Measurements from ENCODE around the gene DNAH14. TPM values are rescaled to one million over a fixed set of nuclear protein-coding genes. Genes with fewer than 3 reads are reported as not detected.

The DNAH14 gene
- total and polyA plus RNA-seq, 2 of the 13 experiments (the other 11 are each of a cell fraction or from before 2014, with no cell fraction given) = 4.5 to 27.5 TPM

DNA sequence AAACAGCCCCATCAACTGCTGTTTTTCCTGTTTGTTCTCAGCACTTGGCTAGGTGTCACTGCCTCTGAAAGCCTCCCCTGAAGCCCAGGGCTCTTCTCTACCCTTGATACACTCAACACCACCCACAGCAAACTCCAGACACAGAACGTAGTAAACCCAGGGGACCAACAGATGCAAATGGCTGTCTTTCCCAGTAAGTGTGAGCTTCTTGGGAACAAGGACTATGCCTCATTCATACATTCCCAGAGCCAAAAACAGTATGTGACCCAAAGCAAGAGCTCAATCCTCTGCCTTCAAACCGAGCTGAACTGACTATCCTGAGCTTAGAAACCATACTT lies 494.0 kb downstream of the DNAH14 start:
- Histone ChIP-seq H3K27ac (ENCODE audit: extremely low read length, insufficient read depth, low read length) (no peak overlapping the region), H3K4me3 (replicated peaks in 1 of 3; ENCODE audit: insufficient read depth in 1 of 3, low read depth in 2 of 3, low read length in 3 of 3) (no peak overlapping the region), H3K9me3 (ENCODE audit: low read length) (no peaks in the 10 kb centered on the region), H4K20me1 (ENCODE audit: insufficient read depth, low read length) (peaks cover 17% of the 10 kb centered on the region), H3K9ac (ENCODE audit: insufficient read depth, low read depth, low read length) (no peak overlapping the region), H3K4me1 (ENCODE audit: insufficient read depth, low read length) (peaks cover 43% of the 10 kb centered on the region), H2AFZ (ENCODE audit: low read length) (no peak overlapping the region), H3K36me3 (replicated peaks in 1 of 2; ENCODE audit: control insufficient read depth in 1 of 2, insufficient read depth in 2 of 2, low read length in 2 of 2) (peaks cover 3 to 42% of the 10 kb centered on the region in 2 experiments; a peak in 3 of 5 replicates), H3K27me3 (ENCODE audit: control insufficient read depth in 1 of 2, insufficient read depth in 2 of 2, low read length in 2 of 2) (no peaks in the 10 kb centered on the region; a peak in 1 of 5 replicates), H3K4me2 (ENCODE audit: low read depth, low read length) (0 out of 2 replicates have a peak overlapping the region, but pooled peaks have one; percentile 20), H3K79me2 (ENCODE audit: insufficient read depth, low read length) (peaks cover 69% of the 10 kb centered on the region)
- ChIA-PET CTCF (ENCODE audit: low intra/inter-chr PET ratio, low total read pairs) (no interaction called here), POLR2A (interaction anchor here (1.3 kb wide), 1 partner anchor 10 kb away, joined by 4 read pairs; no protein-coding TSS in a partner anchor)
- in situ Hi-C loops (cut with HindIII; ENCODE audit: extremely low pct_ligation_motif_present, low pct_unique_long_range_greater_than_20kb) (no loop called here), intact Hi-C loops (cut with micrococcal nuclease; ENCODE audit: unreplicated experiment) (no loop called here)
- FAIRE-seq (no peak), DNase-seq (ENCODE audit: low spot score) (no peak), ATAC-seq (no peak)
- no TSS peak for BruUV-seq (replicated peaks)
- 94% methylated on average over 2 of the region's 2 CpGs for WGBS (ENCODE audit: low lambda C conversion rate)
- no peak for TF ChIP-seq ZNF317 (CRISPR knock-in tag; IDR thresholded peaks at IDR 0.05)

DNA sequence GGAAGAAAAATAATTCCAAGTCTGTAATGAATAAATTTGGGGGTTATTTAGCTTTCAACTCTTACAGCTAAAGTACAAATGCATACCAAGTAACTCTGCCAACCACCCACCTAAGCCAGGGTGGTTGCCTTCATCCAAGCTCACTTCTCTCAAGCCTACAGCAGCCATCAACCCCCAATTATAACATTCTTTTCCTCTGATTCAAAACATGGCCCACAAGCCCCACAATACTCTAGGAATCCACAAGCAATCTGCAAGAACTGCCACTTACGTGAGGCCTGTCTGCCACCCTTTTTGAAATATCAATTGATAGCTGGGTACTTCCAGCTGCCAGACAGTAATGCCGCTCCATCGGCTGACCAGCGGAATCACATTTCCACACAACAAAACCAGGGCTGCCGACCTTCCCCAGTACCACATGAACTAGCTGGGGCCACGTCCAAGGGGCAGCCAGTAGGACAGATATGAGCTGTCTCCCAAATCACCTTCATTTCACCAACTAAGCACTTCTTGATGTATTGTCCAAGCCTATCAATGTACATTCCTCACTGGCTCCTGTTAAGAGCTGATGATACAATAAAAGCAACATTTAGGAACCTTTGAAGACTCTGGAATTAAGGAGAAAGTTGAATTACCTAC lies 495.2 kb downstream of the DNAH14 start:
- peaks cover 52% of the 10 kb centered on the region for H3K4me1 ChIP-seq (ENCODE audit: insufficient read depth, low read length)
- H3K27me3 ChIP-seq (ENCODE audit: control insufficient read depth in 1 of 2, insufficient read depth in 2 of 2, low read length in 2 of 2) = no peaks in the 10 kb centered on the region; a peak in 1 of 5 replicates
- peaks cover 69% of the 10 kb centered on the region for H3K79me2 ChIP-seq (ENCODE audit: insufficient read depth, low read length)
- WGBS (ENCODE audit: low lambda C conversion rate) = 73% methylated on average over 5 of the region's 6 CpGs
- peaks cover 0 to 30% of the 10 kb centered on the region in 2 experiments; a peak in 2 of 5 replicates for H3K36me3 ChIP-seq (replicated peaks in 1 of 2; ENCODE audit: control insufficient read depth in 1 of 2, insufficient read depth in 2 of 2, low read length in 2 of 2)
- intact Hi-C loops (cut with micrococcal nuclease; ENCODE audit: unreplicated experiment) (no loop called here), in situ Hi-C loops (cut with HindIII; ENCODE audit: extremely low pct_ligation_motif_present, low pct_unique_long_range_greater_than_20kb) (no loop called here)
- peak overlapping the region in 1 of 3 experiments; percentile 95; a peak in 1 of 6 replicates for H3K4me3 ChIP-seq (replicated peaks in 1 of 3; ENCODE audit: insufficient read depth in 1 of 3, low read depth in 2 of 3, low read length in 3 of 3)
- no peak overlapping the region for H2AFZ ChIP-seq (ENCODE audit: low read length)
- ATAC-seq = no peak
- FAIRE-seq = no peak
- CTCF ChIA-PET (ENCODE audit: low intra/inter-chr PET ratio, low total read pairs) = no interaction called here
- POLR2A ChIA-PET = interaction anchor here (1.0 to 1.3 kb wide), 2 partner anchors 12 to 638 kb away, joined by 3 to 4 read pairs; partner anchors contain the start of gene H3-3A
- peak overlapping the region; percentile 92 for H3K4me2 ChIP-seq (ENCODE audit: low read depth, low read length)
- no TSS peak for BruUV-seq (replicated peaks)
- H3K9me3 ChIP-seq (ENCODE audit: low read length) = no peaks in the 10 kb centered on the region
- peaks cover 17% of the 10 kb centered on the region for H4K20me1 ChIP-seq (ENCODE audit: insufficient read depth, low read length)
- DNase-seq (ENCODE audit: low spot score) = no peak
- no peak overlapping the region for H3K27ac ChIP-seq (ENCODE audit: extremely low read length, insufficient read depth, low read length)
- H3K9ac ChIP-seq (ENCODE audit: insufficient read depth, low read depth, low read length) = no peak overlapping the region; the same call in 1 of the 2 replicates
- TF ChIP-seq ZNF207 (IDR thresholded peaks at IDR 0.05; ENCODE audit: borderline replicate concordance) = no peak
- TF ChIP-seq POGZ (CRISPR knock-in tag; IDR thresholded peaks at IDR 0.05) = no peak
- TF ChIP-seq ZNF619 (CRISPR knock-in tag; IDR thresholded peaks at IDR 0.05) = no peak
- TF ChIP-seq CHD4 (IDR thresholded peaks at IDR 0.05; ENCODE audit: borderline replicate concordance, low read length) = no peak
- TF ChIP-seq, protein P1, sequence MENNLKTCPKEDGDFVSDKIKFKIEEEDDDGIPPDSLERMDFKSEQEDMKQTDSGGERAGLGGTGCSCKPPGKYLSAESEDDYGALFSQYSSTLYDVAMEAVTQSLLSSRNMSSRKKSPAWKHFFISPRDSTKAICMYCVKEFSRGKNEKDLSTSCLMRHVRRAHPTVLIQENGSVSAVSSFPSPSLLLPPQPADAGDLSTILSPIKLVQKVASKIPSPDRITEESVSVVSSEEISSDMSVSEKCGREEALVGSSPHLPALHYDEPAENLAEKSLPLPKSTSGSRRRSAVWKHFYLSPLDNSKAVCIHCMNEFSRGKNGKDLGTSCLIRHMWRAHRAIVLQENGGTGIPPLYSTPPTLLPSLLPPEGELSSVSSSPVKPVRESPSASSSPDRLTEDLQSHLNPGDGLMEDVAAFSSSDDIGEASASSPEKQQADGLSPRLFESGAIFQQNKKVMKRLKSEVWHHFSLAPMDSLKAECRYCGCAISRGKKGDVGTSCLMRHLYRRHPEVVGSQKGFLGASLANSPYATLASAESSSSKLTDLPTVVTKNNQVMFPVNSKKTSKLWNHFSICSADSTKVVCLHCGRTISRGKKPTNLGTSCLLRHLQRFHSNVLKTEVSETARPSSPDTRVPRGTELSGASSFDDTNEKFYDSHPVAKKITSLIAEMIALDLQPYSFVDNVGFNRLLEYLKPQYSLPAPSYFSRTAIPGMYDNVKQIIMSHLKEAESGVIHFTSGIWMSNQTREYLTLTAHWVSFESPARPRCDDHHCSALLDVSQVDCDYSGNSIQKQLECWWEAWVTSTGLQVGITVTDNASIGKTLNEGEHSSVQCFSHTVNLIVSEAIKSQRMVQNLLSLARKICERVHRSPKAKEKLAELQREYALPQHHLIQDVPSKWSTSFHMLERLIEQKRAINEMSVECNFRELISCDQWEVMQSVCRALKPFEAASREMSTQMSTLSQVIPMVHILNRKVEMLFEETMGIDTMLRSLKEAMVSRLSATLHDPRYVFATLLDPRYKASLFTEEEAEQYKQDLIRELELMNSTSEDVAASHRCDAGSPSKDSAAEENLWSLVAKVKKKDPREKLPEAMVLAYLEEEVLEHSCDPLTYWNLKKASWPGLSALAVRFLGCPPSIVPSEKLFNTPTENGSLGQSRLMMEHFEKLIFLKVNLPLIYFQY (CRISPR knock-in tag; IDR thresholded peaks at IDR 0.05; ENCODE audit: borderline replicate concordance) = no peak
- no peak for TF ChIP-seq ZNF720 (CRISPR knock-in tag; IDR thresholded peaks at IDR 0.05)
- TF ChIP-seq, protein P2, sequence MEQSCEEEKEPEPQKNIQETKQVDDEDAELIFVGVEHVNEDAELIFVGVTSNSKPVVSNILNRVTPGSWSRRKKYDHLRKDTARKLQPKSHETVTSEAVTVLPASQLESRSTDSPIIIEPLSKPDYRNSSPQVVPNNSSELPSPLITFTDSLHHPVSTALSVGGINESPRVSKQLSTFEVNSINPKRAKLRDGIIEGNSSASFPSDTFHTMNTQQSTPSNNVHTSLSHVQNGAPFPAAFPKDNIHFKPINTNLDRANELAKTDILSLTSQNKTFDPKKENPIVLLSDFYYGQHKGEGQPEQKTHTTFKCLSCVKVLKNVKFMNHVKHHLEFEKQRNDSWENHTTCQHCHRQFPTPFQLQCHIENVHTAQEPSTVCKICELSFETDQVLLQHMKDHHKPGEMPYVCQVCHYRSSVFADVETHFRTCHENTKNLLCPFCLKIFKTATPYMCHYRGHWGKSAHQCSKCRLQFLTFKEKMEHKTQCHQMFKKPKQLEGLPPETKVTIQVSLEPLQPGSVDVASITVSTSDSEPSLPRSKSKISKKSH (CRISPR knock-in tag; IDR thresholded peaks at IDR 0.05; ENCODE audit: borderline replicate concordance) = no peak
- TF ChIP-seq SIX1 (CRISPR knock-in tag; IDR thresholded peaks at IDR 0.05; ENCODE audit: borderline replicate concordance) = no peak
- no peak for TF ChIP-seq POLR2G (IDR thresholded peaks at IDR 0.05; ENCODE audit: low read depth, low read length)
- TF ChIP-seq, protein P3, sequence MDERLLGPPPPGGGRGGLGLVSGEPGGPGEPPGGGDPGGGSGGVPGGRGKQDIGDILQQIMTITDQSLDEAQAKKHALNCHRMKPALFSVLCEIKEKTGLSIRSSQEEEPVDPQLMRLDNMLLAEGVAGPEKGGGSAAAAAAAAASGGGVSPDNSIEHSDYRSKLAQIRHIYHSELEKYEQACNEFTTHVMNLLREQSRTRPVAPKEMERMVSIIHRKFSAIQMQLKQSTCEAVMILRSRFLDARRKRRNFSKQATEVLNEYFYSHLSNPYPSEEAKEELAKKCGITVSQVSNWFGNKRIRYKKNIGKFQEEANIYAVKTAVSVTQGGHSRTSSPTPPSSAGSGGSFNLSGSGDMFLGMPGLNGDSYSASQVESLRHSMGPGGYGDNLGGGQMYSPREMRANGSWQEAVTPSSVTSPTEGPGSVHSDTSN (CRISPR knock-in tag; IDR thresholded peaks at IDR 0.05) = no peak
